ENCODE measurements around the gene C2. TPM values are rescaled to one million over a fixed set of nuclear protein-coding genes. Genes with fewer than 3 reads are reported as not detected.

Gene C2
- total and polyA plus RNA-seq, 8 donors, result 1.7 to 24.6 (median 4.9) TPM; not detected in 1

- H3K36me3 ChIP-seq, result no peaks in the 10 kb centered on the region
- H3K9me3 ChIP-seq, result no peaks in the 10 kb centered on the region
- intact Hi-C loops (cut with DNase I; ENCODE audit: low total_unique reads), result no loop called here
- no peak for DNase-seq
- WGBS, 5 donors, result 44 to 72% (median 50%) methylated on average over 6 of the region's 6 CpGs
- peaks cover 0 to 11% (median 5%) of the 10 kb centered on the region in 4 donors for H3K4me1 ChIP-seq
- no peak overlapping the region for H3K4me3 ChIP-seq
- H3K27ac ChIP-seq, result no peak overlapping the region
- TF ChIP-seq EP300 (IDR thresholded peaks at IDR 0.05), result no peak
- TF ChIP-seq, protein P1, sequence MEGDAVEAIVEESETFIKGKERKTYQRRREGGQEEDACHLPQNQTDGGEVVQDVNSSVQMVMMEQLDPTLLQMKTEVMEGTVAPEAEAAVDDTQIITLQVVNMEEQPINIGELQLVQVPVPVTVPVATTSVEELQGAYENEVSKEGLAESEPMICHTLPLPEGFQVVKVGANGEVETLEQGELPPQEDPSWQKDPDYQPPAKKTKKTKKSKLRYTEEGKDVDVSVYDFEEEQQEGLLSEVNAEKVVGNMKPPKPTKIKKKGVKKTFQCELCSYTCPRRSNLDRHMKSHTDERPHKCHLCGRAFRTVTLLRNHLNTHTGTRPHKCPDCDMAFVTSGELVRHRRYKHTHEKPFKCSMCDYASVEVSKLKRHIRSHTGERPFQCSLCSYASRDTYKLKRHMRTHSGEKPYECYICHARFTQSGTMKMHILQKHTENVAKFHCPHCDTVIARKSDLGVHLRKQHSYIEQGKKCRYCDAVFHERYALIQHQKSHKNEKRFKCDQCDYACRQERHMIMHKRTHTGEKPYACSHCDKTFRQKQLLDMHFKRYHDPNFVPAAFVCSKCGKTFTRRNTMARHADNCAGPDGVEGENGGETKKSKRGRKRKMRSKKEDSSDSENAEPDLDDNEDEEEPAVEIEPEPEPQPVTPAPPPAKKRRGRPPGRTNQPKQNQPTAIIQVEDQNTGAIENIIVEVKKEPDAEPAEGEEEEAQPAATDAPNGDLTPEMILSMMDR (IDR thresholded peaks at IDR 0.05), result no peak
- no peak for TF ChIP-seq POLR2AphosphoS5 (IDR thresholded peaks at IDR 0.05)
- H3K27me3 ChIP-seq, result no peaks in the 10 kb centered on the region
Measured at GRCh38 chr6:31919624-31920303, 7.8 kb upstream of the C2 start.

- intact Hi-C loops (cut with DNase I; ENCODE audit: low total_unique reads), result no loop called here
- DNase-seq, result peak in 1 of 2 donors; percentile 65
- no peaks in the 10 kb centered on the region for H3K36me3 ChIP-seq
- no peaks in the 10 kb centered on the region for H3K9me3 ChIP-seq
- H3K4me1 ChIP-seq, result peaks cover 0 to 11% (median 5%) of the 10 kb centered on the region in 4 donors
- H3K27ac ChIP-seq, result no peak overlapping the region
- H3K4me3 ChIP-seq, result no peak overlapping the region
- TF ChIP-seq, protein P1 (IDR thresholded peaks at IDR 0.05), result no peak
- TF ChIP-seq POLR2AphosphoS5 (IDR thresholded peaks at IDR 0.05), result peak in 1 of 3 donors; percentile 14
- H3K27me3 ChIP-seq, result no peaks in the 10 kb centered on the region
- WGBS, 5 donors, result 35 to 58% (median 49%) methylated on average over 2 of the region's 2 CpGs
Measured at GRCh38 chr6:31920811-31921210, 6.7 kb upstream of the C2 start.

GRCh38 chr6:31922942-31923341 lies 4.6 kb upstream of the C2 start:
- no peak overlapping the region for H3K4me3 ChIP-seq
- H3K9me3 ChIP-seq, result no peaks in the 10 kb centered on the region
- intact Hi-C loops (cut with DNase I; ENCODE audit: low total_unique reads), result no loop called here
- no peaks in the 10 kb centered on the region for H3K27me3 ChIP-seq
- TF ChIP-seq, protein P1 (IDR thresholded peaks at IDR 0.05), result no peak
- TF ChIP-seq POLR2AphosphoS5 (IDR thresholded peaks at IDR 0.05) (no peak), POLR2A (IDR thresholded peaks at IDR 0.05) (no peak), EP300 (IDR thresholded peaks at IDR 0.05) (no peak)
- H3K36me3 ChIP-seq, result no peaks in the 10 kb centered on the region
- peak; percentile 32 to 50 for DNase-seq
- no peak overlapping the region for H3K27ac ChIP-seq
- peaks cover 0 to 11% (median 5%) of the 10 kb centered on the region in 4 donors for H3K4me1 ChIP-seq
- WGBS, 5 donors, result 7 to 17% (median 12%) methylated on average over 5 of the region's 5 CpGs

- Histone ChIP-seq H3K27me3 (no peaks in the 10 kb centered on the region), H3K9me3 (no peaks in the 10 kb centered on the region), H3K36me3 (no peaks in the 10 kb centered on the region), H3K4me1 (no peaks in the 10 kb centered on the region), H3K4me3 (peak overlapping the region in 3 of 4 donors; percentile 9 to 33 (median 12)), H3K27ac (peak overlapping the region in 3 of 5 donors; percentile 13 to 57 (median 32))
- TF ChIP-seq, protein P1 (IDR thresholded peaks at IDR 0.05), result no peak
- TF ChIP-seq POLR2AphosphoS5 (IDR thresholded peaks at IDR 0.05), result no peak
- no peak for TF ChIP-seq EP300 (IDR thresholded peaks at IDR 0.05)
- no peak for TF ChIP-seq POLR2A (IDR thresholded peaks at IDR 0.05)
- DNase-seq, result no peak
- intact Hi-C loops (cut with DNase I; ENCODE audit: low total_unique reads), result no loop called here
- 68 to 78% (median 72%) methylated on average over 11 of the region's 11 CpGs for whole genome bisulfite sequencing, 5 donors
Measured at GRCh38 chr6:31927863-31928671, 550 bp downstream of the C2 start.

All from stomach (tissue), 9 donors.